Endothelial cell of umbilical vein (primary cell): ENCODE measurements around the gene H19. TPM values are rescaled to one million over a fixed set of nuclear protein-coding genes. Genes with fewer than 3 reads are reported as not detected.

ENCODE experiments used
- BruUV-seq: library from RNA; stranded (reverse); fragments of 400-500 nt; replicated peaks from 2 replicates; lab custom pipeline; 2021; lab: Mats Ljungman, UMichigan
- CTCF ChIA-PET: fragments of 300-600, 350-600 bp; sonication (Branson Sonifier 250); formaldehyde crosslinking; loops from one replicate; lab custom pipeline; 2021; ENCODE audit warnings: antibody characterized with exemption, inconsistent platforms; lab: Charles Lee
- POLR2A ChIA-PET: fragments of 300-600, 350-600 bp; sonication (Branson Sonifier 250); formaldehyde crosslinking; loops from one replicate; lab custom pipeline; 2021; ENCODE audit warnings: antibody characterized with exemption, inconsistent platforms; lab: Charles Lee
- DNase-seq: peaks from one replicate; pipeline ENCODE4 v3.0.0-alpha.2; 2011; ENCODE audit warnings: low read depth, low spot score
- FAIRE-seq: peaks from 2 replicates; lab custom pipeline; 2011; peaks lifted over from hg19 to GRCh38; lab: Jason Lieb, UNC
- H2AFZ ChIP-seq: 2 replicates; pipeline ENCODE4 v1.6.0; 2012; ENCODE audit warnings: low read depth, low read length, control low read depth, inconsistent platforms
- H3K27ac ChIP-seq: 2 replicates; pipeline ENCODE4 v1.5.1; 2011; ENCODE audit warnings: low read depth, mild to moderate bottlenecking, control low read depth, low read length, moderate library complexity; ENCODE audit not compliant: insufficient read depth
- H3K27me3 ChIP-seq, 2 experiments: 2 replicates each; pipeline versions ENCODE4 v1.6.0 to v1.6.1; 2011; ENCODE audit warnings: low read length in 2 of 2, mixed read lengths in 1 of 2; ENCODE audit not compliant: control insufficient read depth in 2 of 2, insufficient read depth in 2 of 2
- H3K36me3 ChIP-seq, 2 experiments: 2 replicates in 1 of 2; 3 replicates in 1 of 2; pipeline ENCODE4 v1.5.1; 2011; ENCODE audit warnings: low read length in 2 of 2, mild to moderate bottlenecking in 1 of 2, moderate library complexity in 1 of 2; ENCODE audit not compliant: control insufficient read depth in 2 of 2, insufficient read depth in 2 of 2; ENCODE audit errors: extremely low read depth in 1 of 2
- H3K4me1 ChIP-seq: 3 replicates; pipeline ENCODE4 v1.5.1; 2011; ENCODE audit warnings: mild to moderate bottlenecking, low read length; ENCODE audit not compliant: control insufficient read depth, insufficient read depth; ENCODE audit errors: extremely low read depth
- H3K4me2 ChIP-seq: 2 replicates; pipeline ENCODE4 v1.6.1; 2011; ENCODE audit warnings: low read length, control low read depth, mixed read lengths; ENCODE audit not compliant: insufficient read depth
- H3K4me3 ChIP-seq, 3 experiments: fragments of 200-600 bp in 1 of 3; sonication (generic), shearing (Covaris generic) in 1 of 3; replicated peaks in 1 of 3; 2 replicates each; pipeline ENCODE4 v1.5.1; 2011 to 2016; ENCODE audit warnings: control low read depth in 3 of 3, low read length in 3 of 3, mild to moderate bottlenecking in 2 of 3, inconsistent platforms in 1 of 3, low read depth in 1 of 3, moderate library complexity in 1 of 3; ENCODE audit not compliant: insufficient read depth in 1 of 3
- H3K79me2 ChIP-seq: 2 replicates; pipeline ENCODE4 v1.6.0; 2012; ENCODE audit warnings: low read length, inconsistent platforms; ENCODE audit not compliant: control insufficient read depth, insufficient read depth
- H3K9ac ChIP-seq: replicated peaks from 2 replicates; pipeline ENCODE3; 2011; ENCODE audit warnings: low read length, control low read depth; ENCODE audit not compliant: insufficient read depth; ENCODE audit errors: extremely low read depth
- H3K9me1 ChIP-seq: replicated peaks from 3 replicates; pipeline ENCODE4 v1.6.0; 2011; ENCODE audit warnings: mild to moderate bottlenecking, low read length; ENCODE audit not compliant: control insufficient read depth, insufficient read depth; ENCODE audit errors: extremely low read depth
- H3K9me3 ChIP-seq: replicated peaks from 2 replicates; pipeline ENCODE4 v1.5.1; 2012; ENCODE audit warnings: low read length, inconsistent platforms; ENCODE audit not compliant: control insufficient read depth, insufficient read depth
- H4K20me1 ChIP-seq: replicated peaks from 2 replicates; pipeline ENCODE3; 2011; ENCODE audit warnings: mild to moderate bottlenecking, low read length; ENCODE audit not compliant: control insufficient read depth, insufficient read depth; ENCODE audit errors: extremely low read depth
- CTCF ChIP-seq, 2 donors: IDR thresholded peaks; 1 replicate in 1 of 2; 2 replicates in 1 of 2; pipeline ENCODE4 v1.5.1; 2011; ENCODE audit warnings: low read length in 2 of 2, mild to moderate bottlenecking in 2 of 2, moderate library complexity in 2 of 2, control low read depth in 1 of 2, inconsistent platforms in 1 of 2, low read depth in 1 of 2; ENCODE audit not compliant: insufficient read depth in 1 of 2; ENCODE audit errors: extremely low read depth in 1 of 2
- EZH2 ChIP-seq: IDR thresholded peaks from 2 replicates; pipeline ENCODE4 v1.6.1; 2012; ENCODE audit warnings: borderline replicate concordance, low read depth, mild to moderate bottlenecking, moderate library complexity, low read length, inconsistent platforms; ENCODE audit not compliant: severe bottlenecking
- FOS ChIP-seq: IDR thresholded peaks from 2 replicates; pipeline ENCODE4 v1.6.1; 2011; ENCODE audit warnings: mild to moderate bottlenecking, low read length, moderate library complexity, borderline replicate concordance; ENCODE audit not compliant: insufficient read depth
- GATA2 ChIP-seq: IDR thresholded peaks from 2 replicates; pipeline ENCODE4 v1.7.0; 2011; ENCODE audit warnings: low read depth, mild to moderate bottlenecking, moderate library complexity, mixed read lengths, low read length; ENCODE audit not compliant: insufficient read length, insufficient read depth
- JUN ChIP-seq: IDR thresholded peaks from 2 replicates; pipeline ENCODE4 v1.6.1; 2011; ENCODE audit warnings: borderline replicate concordance, low read depth; ENCODE audit not compliant: insufficient read length, insufficient read depth
- MAX ChIP-seq: IDR thresholded peaks from 2 replicates; pipeline ENCODE4 v1.6.1; 2011; ENCODE audit not compliant: insufficient read depth, insufficient read length
- MYC ChIP-seq: IDR thresholded peaks from one replicate; pipeline ENCODE4 v1.6.1; 2011; ENCODE audit warnings: mild to moderate bottlenecking, low read depth, low read length
- POLR2A ChIP-seq: IDR thresholded peaks from 2 replicates; pipeline ENCODE4 v1.6.1; 2012; ENCODE audit warnings: low read depth, mild to moderate bottlenecking, control low read depth, low read length
- POLR2AphosphoS5 ChIP-seq: IDR thresholded peaks from 2 replicates; pipeline ENCODE4 v1.6.1; 2012; ENCODE audit warnings: low read depth, mild to moderate bottlenecking, control low read depth, low read length, moderate library complexity; ENCODE audit not compliant: insufficient read depth
- dilution Hi-C: fragments of 300-500 bp; cut with MboI; formaldehyde crosslinking; loops from one replicate; pipeline ENCODE4 v1.15.0; 2019; ENCODE audit warnings: low sequenced_read_pairs; ENCODE audit not compliant: extremely low pct_ligation_motif_present
- intact Hi-C: fragments of 100-400 bp; cut with micrococcal nuclease; formaldehyde crosslinking; loops from one replicate; pipeline ENCODE4 v1.10.0; 2022
- polyA plus RNA-seq, 4 experiments: library from polyadenylated mRNA; depleted of rRNA in 3 of 4; stranded (reverse) in 3 of 4; unstranded in 1 of 4; fragments of >200 nt; gene quantifications; 2 replicates each; pipeline versions ENCODE4 v1.2.1 to v1.2.3, GENCODE V29; 2011 to 2012; ENCODE audit warnings: missing spikeins in 1 of 4
- total RNA-seq: library from RNA; stranded (reverse); gene quantifications from 2 replicates; pipeline ENCODE4 v1.2.3, GENCODE V29; 2021

Gene H19
- total and polyA plus RNA-seq, 2 donors (not counting 3 experiments of a cell fraction or from before 2014, with no cell fraction given) = 0.21 to 3.2 TPM

GRCh38 chr11:2002807-2003206, 5.2 kb upstream of the H19 start:
- Histone ChIP-seq H4K20me1 (no peaks in the 10 kb centered on the region), H3K79me2 (no peaks in the 10 kb centered on the region), H3K4me1 (no peaks in the 10 kb centered on the region), H3K9ac (no peak overlapping the region), H2AFZ (no peak overlapping the region), H3K4me3 (no peak overlapping the region), H3K27me3 (no peaks in the 10 kb centered on the region), H3K36me3 (no peaks in the 10 kb centered on the region), H3K9me1 (no peaks in the 10 kb centered on the region), H3K27ac (no peak overlapping the region), H3K9me3 (no peaks in the 10 kb centered on the region), H3K4me2 (no peak overlapping the region)
- dilution Hi-C loops = no loop called here
- TF ChIP-seq FOS = no peak
- TF ChIP-seq EZH2 = no peak
- TF ChIP-seq POLR2AphosphoS5 = no peak
- no peak for TF ChIP-seq POLR2A
- TF ChIP-seq MYC = no peak
- no peak for TF ChIP-seq CTCF (IDR thresholded peaks at IDR 0.05; ENCODE audit: extremely low read depth in 1 of 2, insufficient read depth in 1 of 2, low read depth in 1 of 2, low read length in 2 of 2)
- TF ChIP-seq GATA2 = no peak
- TF ChIP-seq MAX = no peak
- no peak for TF ChIP-seq JUN
- BruUV-seq = no TSS peak
- DNase-seq = no peak
- ChIA-PET CTCF (interaction anchor here (1.0 to 4.9 kb wide), 13 partner anchors 54 to 352 kb away, joined by 3 to 126 read pairs (median 15); partner anchors contain the start of genes MRPL23, SYT8 and TNNI2), POLR2A (no interaction called here)
- intact Hi-C loops = no loop called here
- no peak for FAIRE-seq
